Activated CD4-positive, alpha-beta T cell treated with anti-CD3 and anti-CD28 coated beads, Interleukin-2, amount 50 U/mL, for 1 hour (primary cell): ENCODE measurements around the gene SQSTM1.

Experiments used
- DNase-seq: peaks from one replicate; pipeline ENCODE4 v3.0.0-alpha.2; 2020

Gene SQSTM1

GRCh38 chr5:179806250-179807048 is 14.3 kb upstream of the SQSTM1 start, which contains the start of gene MGAT4B:
Gene MGAT4B, minus strand, starts transcription at chr5:179806866. Its CDS starts 283 bp downstream, at chr5:179806583.
- DNase-seq = peak; percentile 59

- DNase-seq = no peak
Observed at GRCh38 chr5:179812135-179812825, 8.4 kb upstream of the SQSTM1 start.

GRCh38 chr5:179812997-179813607 is 7.6 kb upstream of the SQSTM1 start:
- DNase-seq = no peak

- no peak for DNase-seq
Observed at GRCh38 chr5:179814090-179814489, 6.6 kb upstream of the SQSTM1 start.

- no peak for DNase-seq
Observed at GRCh38 chr5:179815491-179816249, 5.0 kb upstream of the SQSTM1 start.

GRCh38 chr5:179816401-179816795 is 4.3 kb upstream of the SQSTM1 start:
- no peak for DNase-seq

- DNase-seq = no peak
Observed at GRCh38 chr5:179816796-179817469, 3.8 kb upstream of the SQSTM1 start.

GRCh38 chr5:179817470-179817840 is 3.2 kb upstream of the SQSTM1 start:
- DNase-seq = no peak

GRCh38 chr5:179817890-179818745 is 2.6 kb upstream of the SQSTM1 start:
- no peak for DNase-seq

- DNase-seq = peak; percentile 83
Observed at GRCh38 chr5:179818746-179819295, 1.9 kb upstream of the SQSTM1 start.

GRCh38 chr5:179819296-179820126 is 1.2 kb upstream of the SQSTM1 start:
- no peak for DNase-seq

GRCh38 chr5:179820127-179820482 is 600 bp upstream of the SQSTM1 start:
- DNase-seq = no peak

GRCh38 chr5:179821298-179822058 is 773 bp downstream of the SQSTM1 start:
- peak; percentile 83 for DNase-seq

GRCh38 chr5:179822059-179822432 is 1.3 kb downstream of the SQSTM1 start:
- DNase-seq = no peak

- no peak for DNase-seq
Observed at GRCh38 chr5:179822444-179822990, 1.8 kb downstream of the SQSTM1 start.

- DNase-seq = no peak
Observed at GRCh38 chr5:179823937-179824744, 3.4 kb downstream of the SQSTM1 start.

- no peak for DNase-seq
Observed at GRCh38 chr5:179824745-179825112, 4.0 kb downstream of the SQSTM1 start.

- DNase-seq = no peak
Observed at GRCh38 chr5:179825655-179826182, 5.0 kb downstream of the SQSTM1 start.
